AG04449 (cell line): Measurements from ENCODE around the gene ACYP1.

Source experiments
- CTCF ChIA-PET: fragments of 350-600 bp; formaldehyde crosslinking; extraction: SDS; loops from one replicate; lab custom pipeline; 2021; ENCODE audit warnings: antibody characterized with exemption; lab: Yijun Ruan, JAX
- POLR2A ChIA-PET: fragments of 400-600, 350-600 bp; formaldehyde crosslinking; extraction: SDS; loops from one replicate; lab custom pipeline; 2020; ENCODE audit warnings: antibody characterized with exemption, inconsistent platforms; lab: Yijun Ruan, JAX
- DNase-seq: peaks from one replicate; pipeline ENCODE4 v3.0.0-alpha.2; 2010; ENCODE audit warnings: low read depth, low spot score
- H3K4me3 ChIP-seq: 2 replicates; pipeline ENCODE4 v1.5.1; 2011; ENCODE audit warnings: low read depth, mild to moderate bottlenecking, control low read depth, low read length
- CTCF ChIP-seq: IDR thresholded peaks from one replicate; pipeline ENCODE4 v1.5.1; 2011; ENCODE audit warnings: mild to moderate bottlenecking, moderate library complexity, low read length, control low read depth, inconsistent platforms; ENCODE audit not compliant: insufficient read depth; ENCODE audit errors: missing control alignments

The ACYP1 gene

GRCh38 chr14:75088566-75089373, 24.9 kb upstream of the ACYP1 start:
- peak; percentile 60 for TF ChIP-seq CTCF
- POLR2A ChIA-PET = no interaction called here
- H3K4me3 ChIP-seq = no peak overlapping the region
- DNase-seq = no peak
- CTCF ChIA-PET = interaction anchor here (0.6 to 12.6 kb wide), 59 partner anchors 8 to 480 kb away, joined by 3 to 296 read pairs (median 6); partner anchors contain the start of genes ACYP1, MLH3, PGF and PROX2

GRCh38 chr14:75088153-75088552, 24.3 kb upstream of the ACYP1 start:
- DNase-seq = no peak
- CTCF ChIA-PET = interaction anchor here (0.6 to 12.6 kb wide), 53 partner anchors 8 to 271 kb away, joined by 3 to 296 read pairs (median 8); partner anchors contain the start of genes ACYP1, MLH3, PGF and RPS6KL1
- POLR2A ChIA-PET = no interaction called here
- no peak for TF ChIP-seq CTCF
- no peak overlapping the region for H3K4me3 ChIP-seq

- H3K4me3 ChIP-seq = no peak overlapping the region
- DNase-seq = no peak
- ChIA-PET POLR2A (no interaction called here), CTCF (interaction anchor here (1.0 to 8.3 kb wide), 3 partner anchors 20 to 164 kb away, joined by 3 to 182 read pairs (median 4); partner anchors contain the start of gene PGF)
- no peak for TF ChIP-seq CTCF
Observed at GRCh38 chr14:75084513-75084912, 20.7 kb upstream of the ACYP1 start.

- ChIA-PET POLR2A (no interaction called here), CTCF (interaction anchor here (0.9 to 2.0 kb wide), 9 partner anchors 9 to 222 kb away, joined by 3 to 6 read pairs (median 3); no protein-coding TSS in a partner anchor)
- TF ChIP-seq CTCF = no peak
- H3K4me3 ChIP-seq = no peak overlapping the region
- no peak for DNase-seq
Observed at GRCh38 chr14:75083271-75083670, 19.4 kb upstream of the ACYP1 start.

- DNase-seq = no peak
- TF ChIP-seq CTCF = no peak
- ChIA-PET CTCF (interaction anchor here (0.9 to 1.2 kb wide), 3 partner anchors 15 to 176 kb away, joined by 3 to 4 read pairs (median 4); no protein-coding TSS in a partner anchor), POLR2A (no interaction called here)
- H3K4me3 ChIP-seq = no peak overlapping the region
Observed at GRCh38 chr14:75081660-75082229, 17.9 kb upstream of the ACYP1 start.

- CTCF ChIA-PET = interaction anchor here (1.0 to 2.7 kb wide), 5 partner anchors 9 to 219 kb away, joined by 3 to 30 read pairs (median 7); partner anchors contain the start of gene ZC2HC1C
- DNase-seq = no peak
- no peak overlapping the region for H3K4me3 ChIP-seq
- POLR2A ChIA-PET = no interaction called here
- TF ChIP-seq CTCF = no peak
Observed at GRCh38 chr14:75079521-75079920, 15.7 kb upstream of the ACYP1 start.
